Measurements from ENCODE around the gene EMX1. TPM values are rescaled to one million over a fixed set of nuclear protein-coding genes. Genes with fewer than 3 reads are reported as not detected.

Gene EMX1
- total and polyA plus RNA-seq, 2 of the 13 experiments (the other 11 are each of a cell fraction or from before 2014, with no cell fraction given), result 0.62 to 4.9 TPM

DNA sequence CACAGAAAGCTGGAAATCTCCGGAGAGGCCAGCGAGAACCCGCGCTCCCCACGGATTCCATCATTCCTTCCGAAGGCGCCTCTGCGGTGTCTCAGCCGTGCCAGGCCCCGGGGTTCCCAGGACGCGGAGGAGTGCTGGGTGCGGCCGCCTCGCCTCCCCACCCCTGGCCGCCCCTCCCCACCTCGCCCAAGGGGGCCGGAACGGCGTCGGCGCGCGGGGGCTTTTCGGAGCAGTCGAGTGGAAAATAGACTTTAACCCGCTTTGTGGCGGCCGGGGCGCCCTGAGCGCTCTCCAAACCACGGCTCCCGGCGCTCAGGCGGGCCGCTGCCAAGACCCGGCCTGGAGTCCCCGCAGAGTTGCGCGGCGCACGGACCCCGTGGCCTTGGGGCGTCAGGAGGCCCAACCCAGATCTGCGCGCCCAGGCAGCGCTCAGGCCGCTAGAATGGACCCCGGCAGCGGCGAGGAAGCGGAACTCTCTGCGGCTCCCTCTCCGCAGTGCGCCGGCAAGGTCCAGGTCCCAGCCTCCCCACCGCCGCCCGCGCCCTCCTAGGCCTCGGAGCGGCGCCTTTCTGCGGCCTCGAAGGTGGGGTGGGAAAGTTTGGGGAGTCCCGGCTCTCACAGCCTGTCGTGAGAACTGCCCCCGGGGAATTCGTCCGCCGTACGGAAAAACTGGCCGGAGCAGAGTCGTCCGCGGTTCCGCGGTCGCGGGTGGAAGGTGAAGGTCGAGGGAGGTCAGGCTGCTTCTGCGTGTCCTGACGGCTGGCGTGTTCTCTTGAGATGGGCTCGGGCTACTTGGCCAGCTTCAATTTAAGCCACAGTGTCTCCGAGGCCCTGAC, 1.2 kb upstream of the EMX1 start (continued):
- TF ChIP-seq, protein P1, sequence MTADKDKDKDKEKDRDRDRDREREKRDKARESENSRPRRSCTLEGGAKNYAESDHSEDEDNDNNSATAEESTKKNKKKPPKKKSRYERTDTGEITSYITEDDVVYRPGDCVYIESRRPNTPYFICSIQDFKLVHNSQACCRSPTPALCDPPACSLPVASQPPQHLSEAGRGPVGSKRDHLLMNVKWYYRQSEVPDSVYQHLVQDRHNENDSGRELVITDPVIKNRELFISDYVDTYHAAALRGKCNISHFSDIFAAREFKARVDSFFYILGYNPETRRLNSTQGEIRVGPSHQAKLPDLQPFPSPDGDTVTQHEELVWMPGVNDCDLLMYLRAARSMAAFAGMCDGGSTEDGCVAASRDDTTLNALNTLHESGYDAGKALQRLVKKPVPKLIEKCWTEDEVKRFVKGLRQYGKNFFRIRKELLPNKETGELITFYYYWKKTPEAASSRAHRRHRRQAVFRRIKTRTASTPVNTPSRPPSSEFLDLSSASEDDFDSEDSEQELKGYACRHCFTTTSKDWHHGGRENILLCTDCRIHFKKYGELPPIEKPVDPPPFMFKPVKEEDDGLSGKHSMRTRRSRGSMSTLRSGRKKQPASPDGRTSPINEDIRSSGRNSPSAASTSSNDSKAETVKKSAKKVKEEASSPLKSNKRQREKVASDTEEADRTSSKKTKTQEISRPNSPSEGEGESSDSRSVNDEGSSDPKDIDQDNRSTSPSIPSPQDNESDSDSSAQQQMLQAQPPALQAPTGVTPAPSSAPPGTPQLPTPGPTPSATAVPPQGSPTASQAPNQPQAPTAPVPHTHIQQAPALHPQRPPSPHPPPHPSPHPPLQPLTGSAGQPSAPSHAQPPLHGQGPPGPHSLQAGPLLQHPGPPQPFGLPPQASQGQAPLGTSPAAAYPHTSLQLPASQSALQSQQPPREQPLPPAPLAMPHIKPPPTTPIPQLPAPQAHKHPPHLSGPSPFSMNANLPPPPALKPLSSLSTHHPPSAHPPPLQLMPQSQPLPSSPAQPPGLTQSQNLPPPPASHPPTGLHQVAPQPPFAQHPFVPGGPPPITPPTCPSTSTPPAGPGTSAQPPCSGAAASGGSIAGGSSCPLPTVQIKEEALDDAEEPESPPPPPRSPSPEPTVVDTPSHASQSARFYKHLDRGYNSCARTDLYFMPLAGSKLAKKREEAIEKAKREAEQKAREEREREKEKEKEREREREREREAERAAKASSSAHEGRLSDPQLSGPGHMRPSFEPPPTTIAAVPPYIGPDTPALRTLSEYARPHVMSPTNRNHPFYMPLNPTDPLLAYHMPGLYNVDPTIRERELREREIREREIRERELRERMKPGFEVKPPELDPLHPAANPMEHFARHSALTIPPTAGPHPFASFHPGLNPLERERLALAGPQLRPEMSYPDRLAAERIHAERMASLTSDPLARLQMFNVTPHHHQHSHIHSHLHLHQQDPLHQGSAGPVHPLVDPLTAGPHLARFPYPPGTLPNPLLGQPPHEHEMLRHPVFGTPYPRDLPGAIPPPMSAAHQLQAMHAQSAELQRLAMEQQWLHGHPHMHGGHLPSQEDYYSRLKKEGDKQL (CRISPR knock-in tag; IDR thresholded peaks at IDR 0.05; ENCODE audit: low read depth), result no peak
- no peak for TF ChIP-seq ZNF839 (CRISPR knock-in tag; IDR thresholded peaks at IDR 0.05; ENCODE audit: borderline replicate concordance)
- peak; percentile 36; the same call in 1 of the 2 replicates for TF ChIP-seq MED1 (CRISPR knock-in tag; IDR thresholded peaks at IDR 0.05)
- TF ChIP-seq FOXO1 (CRISPR knock-in tag; IDR thresholded peaks at IDR 0.05), result peak; percentile 50; the same call in 1 of the 2 replicates
- TF ChIP-seq, protein P2, sequence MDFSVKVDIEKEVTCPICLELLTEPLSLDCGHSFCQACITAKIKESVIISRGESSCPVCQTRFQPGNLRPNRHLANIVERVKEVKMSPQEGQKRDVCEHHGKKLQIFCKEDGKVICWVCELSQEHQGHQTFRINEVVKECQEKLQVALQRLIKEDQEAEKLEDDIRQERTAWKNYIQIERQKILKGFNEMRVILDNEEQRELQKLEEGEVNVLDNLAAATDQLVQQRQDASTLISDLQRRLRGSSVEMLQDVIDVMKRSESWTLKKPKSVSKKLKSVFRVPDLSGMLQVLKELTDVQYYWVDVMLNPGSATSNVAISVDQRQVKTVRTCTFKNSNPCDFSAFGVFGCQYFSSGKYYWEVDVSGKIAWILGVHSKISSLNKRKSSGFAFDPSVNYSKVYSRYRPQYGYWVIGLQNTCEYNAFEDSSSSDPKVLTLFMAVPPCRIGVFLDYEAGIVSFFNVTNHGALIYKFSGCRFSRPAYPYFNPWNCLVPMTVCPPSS (IDR thresholded peaks at IDR 0.05), result no peak
- no peak for TF ChIP-seq POLR2A (IDR thresholded peaks at IDR 0.05; ENCODE audit: insufficient read depth in 1 of 2, low read depth in 2 of 2, low read length in 2 of 2)
- no peak for TF ChIP-seq JARID2 (CRISPR knock-in tag; IDR thresholded peaks at IDR 0.05; ENCODE audit: insufficient replicate concordance)
- TF ChIP-seq RXRA (CRISPR knock-in tag; IDR thresholded peaks at IDR 0.05), result peak; percentile 47; the same call in 1 of the 2 replicates
- TF ChIP-seq GABPA (IDR thresholded peaks at IDR 0.05; ENCODE audit: low read depth, low read length), result no peak
- TF ChIP-seq GABPA (CRISPR knock-in tag; IDR thresholded peaks at IDR 0.05; ENCODE audit: low read depth), result no peak
- TF ChIP-seq U2AF2 (IDR thresholded peaks at IDR 0.05; ENCODE audit: low read depth, low read length), result no peak
- TF ChIP-seq, protein P3, sequence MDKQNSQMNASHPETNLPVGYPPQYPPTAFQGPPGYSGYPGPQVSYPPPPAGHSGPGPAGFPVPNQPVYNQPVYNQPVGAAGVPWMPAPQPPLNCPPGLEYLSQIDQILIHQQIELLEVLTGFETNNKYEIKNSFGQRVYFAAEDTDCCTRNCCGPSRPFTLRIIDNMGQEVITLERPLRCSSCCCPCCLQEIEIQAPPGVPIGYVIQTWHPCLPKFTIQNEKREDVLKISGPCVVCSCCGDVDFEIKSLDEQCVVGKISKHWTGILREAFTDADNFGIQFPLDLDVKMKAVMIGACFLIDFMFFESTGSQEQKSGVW (CRISPR knock-in tag; IDR thresholded peaks at IDR 0.05; ENCODE audit: borderline replicate concordance), result peak; percentile 81; the same call in 1 of the 2 replicates
- no peak for TF ChIP-seq GFI1 (CRISPR knock-in tag; IDR thresholded peaks at IDR 0.05; ENCODE audit: borderline replicate concordance)
- TF ChIP-seq ZFX (CRISPR knock-in tag; IDR thresholded peaks at IDR 0.05; ENCODE audit: low read depth), result peak; percentile 92
- no peak for TF ChIP-seq CBX1 (IDR thresholded peaks at IDR 0.05; ENCODE audit: low read depth)
- TF ChIP-seq NR2F2 (IDR thresholded peaks at IDR 0.05; ENCODE audit: borderline replicate concordance, low read depth), result no peak
- peak; percentile 22; the same call in 1 of the 2 replicates for TF ChIP-seq ZNF121 (CRISPR knock-in tag; IDR thresholded peaks at IDR 0.05)
- peak; percentile 12; the same call in 1 of the 2 replicates for TF ChIP-seq YEATS4 (CRISPR knock-in tag; IDR thresholded peaks at IDR 0.05; ENCODE audit: borderline replicate concordance)
- peak; percentile 63; the same call in 1 of the 2 replicates for TF ChIP-seq ZNF674 (CRISPR knock-in tag; IDR thresholded peaks at IDR 0.05; ENCODE audit: low read depth)
- TF ChIP-seq MTA3 (CRISPR knock-in tag; IDR thresholded peaks at IDR 0.05), result no peak
- no peak for TF ChIP-seq ZSCAN30 (CRISPR knock-in tag; IDR thresholded peaks at IDR 0.05)
- no peak for TF ChIP-seq KLF13 (CRISPR knock-in tag; IDR thresholded peaks at IDR 0.05)
- no peak for TF ChIP-seq ZNF333 (CRISPR knock-in tag; IDR thresholded peaks at IDR 0.05; ENCODE audit: borderline replicate concordance)
- TF ChIP-seq ZNF570 (CRISPR knock-in tag; IDR thresholded peaks at IDR 0.05; ENCODE audit: borderline replicate concordance), result no peak

Measured in HepG2 (cell line).